Endothelial cell (in vitro differentiated cells): Measurements from ENCODE around the gene TMPRSS2. TPM values are rescaled to one million over a fixed set of nuclear protein-coding genes. Genes with fewer than 3 reads are reported as not detected.

Experiments used
- DNase-seq: peaks from one replicate; pipeline ENCODE4 v3.0.0; 2021; ENCODE audit warnings: low spot score
- H3K27ac Mint-ChIP-seq: one replicate; pipeline ENCODE4 v1.8.0; 2021; ENCODE audit warnings: mixed read lengths, inconsistent platforms; ENCODE audit not compliant: unreplicated experiment
- H3K27me3 Mint-ChIP-seq: one replicate; pipeline ENCODE4 v1.8.0; 2021; ENCODE audit warnings: mild to moderate bottlenecking, moderate library complexity, mixed read lengths, inconsistent platforms; ENCODE audit not compliant: unreplicated experiment
- H3K36me3 Mint-ChIP-seq: one replicate; pipeline ENCODE4 v1.8.0; 2021; ENCODE audit warnings: mild to moderate bottlenecking, low read depth, mixed read lengths, inconsistent platforms; ENCODE audit not compliant: unreplicated experiment
- H3K4me1 Mint-ChIP-seq: one replicate; pipeline ENCODE4 v1.8.0; 2021; ENCODE audit warnings: mild to moderate bottlenecking, mixed read lengths, inconsistent platforms; ENCODE audit not compliant: unreplicated experiment
- H3K4me3 Mint-ChIP-seq: one replicate; pipeline ENCODE4 v1.8.0; 2021; ENCODE audit warnings: mild to moderate bottlenecking, mixed read lengths, inconsistent platforms; ENCODE audit not compliant: unreplicated experiment
- H3K9me3 Mint-ChIP-seq: one replicate; pipeline ENCODE4 v1.8.0; 2021; ENCODE audit warnings: mixed read lengths, inconsistent platforms; ENCODE audit not compliant: unreplicated experiment
- total RNA-seq: library from RNA; stranded (reverse); fragmentation: NEBNext Ultra II Directional; extraction: Animal tissue kit (Norgen Biotek cat#: 25700); gene quantifications from one replicate; pipeline ENCODE4 v1.2.1, GENCODE V29; 2021; ENCODE audit not compliant: unreplicated experiment
- TF ChIP-seq, protein P1 (sequence below): fragments of 200-600 bp; sonication (generic); IDR thresholded peaks from one replicate; pipeline ENCODE4 v1.5.0; 2021; ENCODE audit warnings: antibody characterized with exemption; ENCODE audit not compliant: unreplicated experiment

TMPRSS2 gene
- total RNA-seq, 1 donor from 2014 or later: 46.3 TPM

- H3K9me3 Mint-ChIP-seq: no peaks in the 10 kb centered on the region
- no peaks in the 10 kb centered on the region for H3K36me3 Mint-ChIP-seq
- no peak overlapping the region for H3K4me3 Mint-ChIP-seq
- TF ChIP-seq, protein P1, sequence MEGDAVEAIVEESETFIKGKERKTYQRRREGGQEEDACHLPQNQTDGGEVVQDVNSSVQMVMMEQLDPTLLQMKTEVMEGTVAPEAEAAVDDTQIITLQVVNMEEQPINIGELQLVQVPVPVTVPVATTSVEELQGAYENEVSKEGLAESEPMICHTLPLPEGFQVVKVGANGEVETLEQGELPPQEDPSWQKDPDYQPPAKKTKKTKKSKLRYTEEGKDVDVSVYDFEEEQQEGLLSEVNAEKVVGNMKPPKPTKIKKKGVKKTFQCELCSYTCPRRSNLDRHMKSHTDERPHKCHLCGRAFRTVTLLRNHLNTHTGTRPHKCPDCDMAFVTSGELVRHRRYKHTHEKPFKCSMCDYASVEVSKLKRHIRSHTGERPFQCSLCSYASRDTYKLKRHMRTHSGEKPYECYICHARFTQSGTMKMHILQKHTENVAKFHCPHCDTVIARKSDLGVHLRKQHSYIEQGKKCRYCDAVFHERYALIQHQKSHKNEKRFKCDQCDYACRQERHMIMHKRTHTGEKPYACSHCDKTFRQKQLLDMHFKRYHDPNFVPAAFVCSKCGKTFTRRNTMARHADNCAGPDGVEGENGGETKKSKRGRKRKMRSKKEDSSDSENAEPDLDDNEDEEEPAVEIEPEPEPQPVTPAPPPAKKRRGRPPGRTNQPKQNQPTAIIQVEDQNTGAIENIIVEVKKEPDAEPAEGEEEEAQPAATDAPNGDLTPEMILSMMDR: no peak
- H3K27ac Mint-ChIP-seq: no peak overlapping the region
- DNase-seq: no peak
- peaks cover 3% of the 10 kb centered on the region for H3K27me3 Mint-ChIP-seq
- H3K4me1 Mint-ChIP-seq: peaks cover 1% of the 10 kb centered on the region
Measured at GRCh38 chr21:41536076-41536826, 28.3 kb upstream of the TMPRSS2 start.

DNA sequence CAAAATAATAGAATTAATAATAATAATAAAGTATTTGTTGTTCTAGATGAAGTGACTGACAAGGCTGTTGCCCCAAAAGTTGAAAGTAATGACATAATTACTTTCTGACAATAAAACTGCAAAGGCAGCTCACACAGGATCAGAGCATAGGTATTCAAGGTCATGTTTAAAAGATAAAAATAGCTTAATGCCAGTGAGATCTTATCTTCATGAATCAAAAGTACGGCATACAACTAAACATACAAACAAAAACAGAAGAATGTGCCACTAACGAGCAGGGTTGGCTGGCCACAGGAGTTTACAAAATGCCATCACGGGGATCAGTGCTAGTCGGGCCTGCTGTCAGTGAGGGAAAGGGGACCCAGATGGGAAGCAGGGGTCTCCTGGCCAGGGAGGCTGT is 22.4 kb upstream of the TMPRSS2 start:
- H3K36me3 Mint-ChIP-seq: no peaks in the 10 kb centered on the region
- H3K27me3 Mint-ChIP-seq: peaks cover 7% of the 10 kb centered on the region
- H3K9me3 Mint-ChIP-seq: no peaks in the 10 kb centered on the region
- TF ChIP-seq, protein P1: no peak
- H3K4me3 Mint-ChIP-seq: no peak overlapping the region
- H3K27ac Mint-ChIP-seq: no peak overlapping the region
- peaks cover 2% of the 10 kb centered on the region for H3K4me1 Mint-ChIP-seq
- no peak for DNase-seq

DNA sequence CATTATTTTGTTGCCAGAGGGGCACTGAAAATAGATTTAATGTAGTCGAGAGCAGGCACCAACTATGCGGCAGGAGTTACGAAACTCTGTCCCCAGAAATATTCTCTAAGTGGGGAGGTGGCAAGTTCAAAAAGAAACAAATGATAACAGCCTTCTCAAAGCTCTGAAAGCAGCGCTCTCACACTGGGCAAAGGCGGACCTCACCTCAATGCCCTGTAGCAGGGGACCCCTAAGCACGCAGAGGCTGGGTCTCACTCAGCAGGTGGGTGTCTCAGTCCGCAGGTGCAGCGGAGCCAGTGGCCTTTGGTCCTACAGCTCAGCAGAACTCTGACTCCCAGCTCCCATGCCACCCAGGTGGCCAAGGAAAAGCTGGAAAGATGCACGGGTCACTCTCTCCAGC is 21.8 kb upstream of the TMPRSS2 start:
- Mint-ChIP-seq H3K9me3 (no peaks in the 10 kb centered on the region), H3K27me3 (peaks cover 7% of the 10 kb centered on the region), H3K36me3 (no peaks in the 10 kb centered on the region), H3K4me1 (peaks cover 6% of the 10 kb centered on the region), H3K27ac (no peak overlapping the region), H3K4me3 (no peak overlapping the region)
- TF ChIP-seq, protein P1: no peak
- DNase-seq: no peak

GRCh38 chr21:41526478-41527087 is 18.6 kb upstream of the TMPRSS2 start:
- no peak overlapping the region for H3K27ac Mint-ChIP-seq
- TF ChIP-seq, protein P1: no peak
- no peak for DNase-seq
- H3K4me3 Mint-ChIP-seq: no peak overlapping the region
- H3K27me3 Mint-ChIP-seq: peaks cover 4% of the 10 kb centered on the region
- peaks cover 6% of the 10 kb centered on the region for H3K4me1 Mint-ChIP-seq
- H3K9me3 Mint-ChIP-seq: no peaks in the 10 kb centered on the region
- H3K36me3 Mint-ChIP-seq: no peaks in the 10 kb centered on the region

- no peak overlapping the region for H3K4me3 Mint-ChIP-seq
- TF ChIP-seq, protein P1: no peak
- no peak overlapping the region for H3K27ac Mint-ChIP-seq
- H3K27me3 Mint-ChIP-seq: peaks cover 1% of the 10 kb centered on the region
- peaks cover 3% of the 10 kb centered on the region for H3K36me3 Mint-ChIP-seq
- DNase-seq: no peak
- H3K4me1 Mint-ChIP-seq: peaks cover 4% of the 10 kb centered on the region
- no peaks in the 10 kb centered on the region for H3K9me3 Mint-ChIP-seq
Measured at GRCh38 chr21:41523175-41523574, 15.2 kb upstream of the TMPRSS2 start.
